Tibial nerve (tissue), 4 donors: ENCODE measurements around the gene EFCAB12. TPM values are rescaled to one million over a fixed set of nuclear protein-coding genes. Genes with fewer than 3 reads are reported as not detected.

Experiments used
- DNase-seq, 2 donors: peaks; one replicate each; pipeline ENCODE4 v3.0.0-alpha.2; 2019; ENCODE audit warnings: low spot score in 2 of 2
- H3K27ac ChIP-seq, 4 donors: fragments of 200-600 bp; sonication (generic) in 3 of 4; one replicate each; pipeline ENCODE4 v1.5.1; 2017 to 2019; ENCODE audit warnings: mild to moderate bottlenecking in 1 of 4
- H3K27me3 ChIP-seq, 2 donors: fragments of 200-600 bp; sonication (generic) in 1 of 2; one replicate each; pipeline versions ENCODE4 v1.5.1 to v1.6.0; 2017 to 2019
- H3K36me3 ChIP-seq, 3 donors: fragments of 200-600 bp; sonication (generic); one replicate each; pipeline ENCODE4 v1.5.1; 2018 to 2019
- H3K4me1 ChIP-seq, 4 donors: fragments of 200-600 bp; sonication (generic) in 3 of 4; one replicate each; pipeline ENCODE4 v1.5.1; 2017 to 2019
- H3K4me3 ChIP-seq, 4 donors: fragments of 200-600 bp; sonication (generic) in 3 of 4; one replicate each; pipeline ENCODE4 v1.5.1; 2017 to 2019; ENCODE audit warnings: mild to moderate bottlenecking in 1 of 4, moderate library complexity in 1 of 4
- H3K9me3 ChIP-seq, 4 donors: fragments of 200-600 bp; sonication (generic) in 3 of 4; one replicate each; pipeline ENCODE4 v1.5.1; 2017 to 2019
- EP300 ChIP-seq, 2 donors: sonication (generic); formaldehyde crosslinking; IDR thresholded peaks; one replicate each; pipeline ENCODE4 v1.6.1; 2017; ENCODE audit warnings: antibody characterized with exemption in 2 of 2, mild to moderate bottlenecking in 1 of 2
- POLR2A ChIP-seq, 2 donors: fragments of 450-650 bp; IDR thresholded peaks; one replicate each; pipeline ENCODE4 v1.6.1; 2017; ENCODE audit warnings: antibody characterized with exemption in 2 of 2, mild to moderate bottlenecking in 2 of 2, moderate library complexity in 2 of 2
- WGBS, 2 donors: methylation state at CpG; one replicate each; pipeline ENCODE4 v1.1.5; 2018; 5-methylcytosine and 5-hydroxymethylcytosine counted together
- total RNA-seq, 4 donors: library from RNA; depleted of rRNA; stranded (reverse); fragments of >200 nt; gene quantifications; one replicate each; pipeline ENCODE4 v1.1.0, GENCODE V29; 2016
- TF ChIP-seq, protein P1 (sequence below), 5 experiments: fragments of 200-600 bp in 3 of 5; fragments of 450-650 bp in 2 of 5; sonication (generic) in 3 of 5; IDR thresholded peaks; one replicate each; pipeline ENCODE4 v1.5.1; 2016 to 2019; ENCODE audit warnings: antibody characterized with exemption in 5 of 5, mild to moderate bottlenecking in 3 of 5, moderate library complexity in 2 of 5

EFCAB12 gene
- total RNA-seq, result 1 to 10 TPM in 1 of 4 donors, under 1 TPM in 3; 0.22 to 2.2 (median 0.46) TPM

- DNase-seq, result peak; percentile 93 to 96
- 5 to 7% methylated on average over 11 to 14 of the region's 42 CpGs for WGBS, 2 donors
- peak within 1 kb of the TSS in 3 of 4 donors; percentile 48 to 72 (median 65) for H3K27ac ChIP-seq
Observed at GRCh38 chr3:129428376-129429079, at the start of gene EFCAB12. EFCAB12 (minus strand) TSS chr3:129428636; CDS start chr3:129428488, 148 bp downstream.

DNA sequence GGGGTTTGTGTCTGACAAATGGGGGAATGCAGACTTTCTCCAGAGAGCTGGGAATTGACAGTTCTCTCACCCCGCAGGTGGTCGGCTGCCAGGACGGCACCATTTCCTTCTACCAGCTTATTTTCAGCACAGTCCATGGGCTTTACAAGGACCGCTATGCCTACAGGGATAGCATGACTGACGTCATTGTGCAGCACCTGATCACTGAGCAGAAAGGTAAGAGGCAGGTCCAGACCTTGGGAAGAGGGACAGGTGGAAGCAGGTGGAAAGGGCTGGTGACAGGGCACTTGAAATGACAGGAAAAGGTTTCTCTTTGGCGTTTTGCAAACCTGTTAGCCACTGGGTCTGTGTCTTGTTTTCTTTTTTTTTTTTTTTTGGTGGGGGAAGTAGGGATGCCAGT is 48.1 kb upstream of the EFCAB12 start:
- Histone ChIP-seq H3K9me3 (no peaks in the 10 kb centered on the region), H3K27me3 (no peaks in the 10 kb centered on the region), H3K27ac (no peak overlapping the region), H3K36me3 (peaks cover 0 to 66% (median 8%) of the 10 kb centered on the region in 3 donors), H3K4me1 (peaks cover 0 to 8% (median 4%) of the 10 kb centered on the region in 4 donors), H3K4me3 (no peak overlapping the region)
- no peak for TF ChIP-seq EP300 (IDR thresholded peaks at IDR 0.05)
- no peak for TF ChIP-seq POLR2A (IDR thresholded peaks at IDR 0.05)
- TF ChIP-seq, protein P1, sequence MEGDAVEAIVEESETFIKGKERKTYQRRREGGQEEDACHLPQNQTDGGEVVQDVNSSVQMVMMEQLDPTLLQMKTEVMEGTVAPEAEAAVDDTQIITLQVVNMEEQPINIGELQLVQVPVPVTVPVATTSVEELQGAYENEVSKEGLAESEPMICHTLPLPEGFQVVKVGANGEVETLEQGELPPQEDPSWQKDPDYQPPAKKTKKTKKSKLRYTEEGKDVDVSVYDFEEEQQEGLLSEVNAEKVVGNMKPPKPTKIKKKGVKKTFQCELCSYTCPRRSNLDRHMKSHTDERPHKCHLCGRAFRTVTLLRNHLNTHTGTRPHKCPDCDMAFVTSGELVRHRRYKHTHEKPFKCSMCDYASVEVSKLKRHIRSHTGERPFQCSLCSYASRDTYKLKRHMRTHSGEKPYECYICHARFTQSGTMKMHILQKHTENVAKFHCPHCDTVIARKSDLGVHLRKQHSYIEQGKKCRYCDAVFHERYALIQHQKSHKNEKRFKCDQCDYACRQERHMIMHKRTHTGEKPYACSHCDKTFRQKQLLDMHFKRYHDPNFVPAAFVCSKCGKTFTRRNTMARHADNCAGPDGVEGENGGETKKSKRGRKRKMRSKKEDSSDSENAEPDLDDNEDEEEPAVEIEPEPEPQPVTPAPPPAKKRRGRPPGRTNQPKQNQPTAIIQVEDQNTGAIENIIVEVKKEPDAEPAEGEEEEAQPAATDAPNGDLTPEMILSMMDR (IDR thresholded peaks at IDR 0.05), result no peak
- no peak for DNase-seq
- WGBS, 2 donors, result 91 to 93% methylated on average over 6 of the region's 6 CpGs

More at GRCh38 chr3:129428376-129429079, at the start of gene EFCAB12:
- Histone ChIP-seq H3K9me3 (no peaks in the 10 kb centered on the region), H3K36me3 (peaks cover 0 to 40% (median 0%) of the 10 kb centered on the region in 3 donors), H3K4me1 (peaks cover 0 to 16% (median 4%) of the 10 kb centered on the region in 4 donors), H3K27me3 (no peaks in the 10 kb centered on the region), H3K4me3 (peak within 1 kb of the TSS; percentile 19 to 55 (median 44))
- TF ChIP-seq EP300 (IDR thresholded peaks at IDR 0.05) (peak; percentile 24 to 49), POLR2A (IDR thresholded peaks at IDR 0.05) (no peak)
- TF ChIP-seq, protein P1 (IDR thresholded peaks at IDR 0.05), result no peak

GRCh38 chr3:129475863-129476262 is 47.4 kb upstream of the EFCAB12 start:
- Histone ChIP-seq H3K4me3 (no peak overlapping the region), H3K4me1 (peaks cover 0 to 2% (median under 1%) of the 10 kb centered on the region in 4 donors), H3K27me3 (no peaks in the 10 kb centered on the region), H3K36me3 (peaks cover 0 to 73% (median 8%) of the 10 kb centered on the region in 3 donors), H3K9me3 (no peaks in the 10 kb centered on the region), H3K27ac (no peak overlapping the region)
- WGBS, 2 donors, result 91 to 96% methylated on average over 3 of the region's 3 CpGs
- no peak for TF ChIP-seq EP300 (IDR thresholded peaks at IDR 0.05)
- TF ChIP-seq, protein P1 (IDR thresholded peaks at IDR 0.05), result no peak
- no peak for TF ChIP-seq POLR2A (IDR thresholded peaks at IDR 0.05)
- DNase-seq, result no peak

DNA sequence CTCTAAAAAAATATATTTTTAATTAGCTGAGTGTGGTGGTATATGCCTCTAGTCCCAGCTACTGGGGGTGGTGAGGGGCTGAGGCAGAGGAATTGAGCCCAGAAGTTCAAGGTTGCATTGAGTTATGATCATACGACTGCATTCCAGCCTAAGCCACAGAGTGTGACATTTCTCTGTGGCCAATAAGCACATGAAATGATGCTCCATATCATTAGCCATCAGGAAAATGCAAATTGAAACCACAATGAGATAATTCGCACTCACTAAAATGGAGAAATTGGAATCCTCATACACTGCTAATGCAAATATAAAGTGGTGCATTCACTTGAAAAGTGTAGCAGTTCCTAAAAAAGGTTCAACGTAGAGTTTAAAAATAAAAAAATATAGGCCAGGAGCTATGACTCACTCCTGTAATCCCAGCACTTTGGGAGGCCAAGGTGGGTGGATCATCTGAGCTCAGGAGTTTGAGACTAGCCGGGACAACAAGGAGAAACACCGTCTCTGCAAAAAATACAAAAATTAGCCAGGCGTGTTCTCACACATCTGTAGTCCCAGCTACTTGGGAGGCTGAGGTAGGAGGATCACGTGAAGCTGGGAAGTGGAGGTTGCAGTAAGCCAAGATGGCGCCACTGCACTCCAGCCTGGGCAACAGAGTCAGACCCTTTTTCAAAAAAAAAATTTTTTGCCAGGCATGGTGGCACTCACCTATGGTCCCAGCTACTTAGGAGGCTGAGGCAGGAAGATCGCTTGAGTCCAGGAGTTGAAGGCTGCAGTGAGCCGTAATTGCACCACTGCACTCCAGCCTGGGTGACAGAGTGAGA is 46.8 kb upstream of the EFCAB12 start:
- TF ChIP-seq, protein P1 (IDR thresholded peaks at IDR 0.05), result no peak
- TF ChIP-seq POLR2A (IDR thresholded peaks at IDR 0.05) (no peak), EP300 (IDR thresholded peaks at IDR 0.05) (no peak)
- H3K4me3 ChIP-seq, result no peak overlapping the region
- no peak overlapping the region for H3K27ac ChIP-seq
- no peak for DNase-seq
- no peaks in the 10 kb centered on the region for H3K9me3 ChIP-seq
- H3K36me3 ChIP-seq, result peaks cover 0 to 77% (median 6%) of the 10 kb centered on the region in 3 donors
- 93 to 96% methylated on average over 10 of the region's 10 CpGs for WGBS, 2 donors
- H3K4me1 ChIP-seq, result no peaks in the 10 kb centered on the region
- H3K27me3 ChIP-seq, result no peaks in the 10 kb centered on the region
